IPS DF 4.7 (cell line): ENCODE data around the gene CHRDL2.
"Not testable (repeated sequence)": the region's sequence is repeated elsewhere in the genome, so short reads cannot be mapped to it uniquely, and the experiment has no call there.

Experiments
- DNase-seq: peaks from one replicate; pipeline ENCODE4 v3.0.0-alpha.2; 2013; ENCODE audit warnings: low spot score; ENCODE audit errors: extremely low read depth

Gene CHRDL2

DNA sequence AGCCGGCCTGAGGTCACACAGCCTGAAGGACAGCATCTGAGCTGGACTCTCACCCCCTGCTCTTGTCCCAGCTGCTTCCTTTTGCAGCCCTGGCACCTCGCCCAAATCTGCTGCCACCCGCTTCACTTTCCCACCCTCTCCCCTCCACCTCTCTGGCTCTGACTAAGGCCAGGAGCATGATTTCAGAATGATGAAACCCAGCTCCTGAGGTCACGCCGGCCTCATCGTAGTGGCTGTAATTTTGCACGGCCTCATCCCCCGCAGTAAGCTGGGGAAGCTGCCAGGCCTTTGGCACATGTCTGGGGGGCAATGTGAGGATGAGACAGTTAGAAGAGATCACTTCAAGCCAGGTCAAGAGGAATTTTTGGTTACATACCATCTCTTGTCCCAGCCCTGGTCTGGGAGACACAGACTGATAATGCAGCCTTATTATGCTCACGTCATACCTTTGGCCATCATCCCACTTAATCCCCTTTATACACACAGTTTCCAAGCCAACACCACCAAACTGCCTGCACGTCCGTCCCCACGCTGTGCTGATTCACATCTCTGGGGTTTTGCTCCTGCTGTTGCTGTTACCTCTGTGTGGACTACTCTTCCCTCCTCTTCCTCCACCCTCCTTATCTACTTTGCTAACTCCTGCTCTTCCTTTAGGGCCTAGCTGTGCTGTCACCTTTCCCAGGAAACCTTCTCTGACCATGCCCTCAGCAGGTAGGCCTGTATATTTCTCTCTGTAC lies 58.1 kb downstream of the CHRDL2 start:
- no peak for DNase-seq

DNA sequence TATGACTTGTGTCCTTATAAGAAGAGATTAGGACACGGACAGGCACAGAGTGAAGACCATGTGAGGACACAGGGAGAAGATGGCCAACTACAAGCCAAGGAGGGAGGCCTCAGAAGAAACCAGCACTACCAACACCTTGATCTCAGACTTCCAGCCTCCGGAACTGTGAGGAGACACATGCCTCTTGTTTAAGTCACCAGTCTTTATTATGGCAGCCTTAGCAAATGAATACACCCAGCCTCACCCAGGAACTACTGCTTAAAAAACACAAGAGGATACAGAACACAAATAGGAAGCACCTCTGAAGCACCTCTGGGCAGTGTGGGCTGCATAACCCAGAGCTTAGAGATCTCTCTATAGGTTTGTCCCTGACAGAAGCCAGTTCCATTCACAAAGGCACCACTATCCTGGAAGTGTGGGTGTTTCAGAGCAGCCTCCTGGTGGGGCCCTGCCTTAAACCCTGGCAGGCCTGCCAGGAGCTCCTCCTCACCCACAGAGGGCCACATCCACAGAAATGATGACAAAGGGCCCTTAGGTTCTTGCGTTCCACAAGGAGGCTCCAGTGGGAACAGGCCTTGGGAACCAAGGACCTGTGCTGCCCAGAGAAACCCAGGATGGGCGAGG lies 58.8 kb downstream of the CHRDL2 start:
- no peak for DNase-seq

DNA sequence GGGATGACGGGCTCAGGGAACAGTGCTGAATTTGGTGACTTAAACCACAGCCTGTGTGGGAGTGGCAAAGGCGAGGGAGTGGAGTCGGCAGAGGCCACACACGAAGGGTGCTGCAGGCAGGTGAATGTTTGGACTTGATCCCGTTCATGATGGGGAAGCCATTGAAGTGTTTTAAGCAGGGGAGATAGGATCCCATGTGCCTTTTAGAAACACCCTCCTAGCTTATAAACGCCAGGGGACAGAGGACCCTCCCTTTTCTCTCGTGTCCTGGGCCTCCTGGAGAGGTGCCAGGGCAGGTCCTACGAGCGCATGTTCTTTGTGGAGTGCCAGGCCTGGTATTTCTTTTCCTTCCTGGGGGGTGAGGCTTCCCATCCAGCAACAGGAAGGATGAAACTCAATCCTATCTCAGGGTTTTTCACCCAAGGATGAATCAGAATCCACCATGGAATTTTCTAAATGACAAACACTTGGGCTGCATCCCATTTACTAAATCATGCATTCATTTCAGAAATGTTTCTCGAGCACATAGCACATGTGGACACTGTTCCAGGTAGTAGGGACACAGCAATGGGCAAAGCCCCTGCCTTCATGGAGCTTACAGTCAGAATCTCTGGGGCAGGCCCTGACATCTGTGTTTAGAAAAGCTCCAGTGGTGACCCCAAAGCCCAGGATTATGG lies 59.6 kb downstream of the CHRDL2 start:
- DNase-seq, result no peak

DNA sequence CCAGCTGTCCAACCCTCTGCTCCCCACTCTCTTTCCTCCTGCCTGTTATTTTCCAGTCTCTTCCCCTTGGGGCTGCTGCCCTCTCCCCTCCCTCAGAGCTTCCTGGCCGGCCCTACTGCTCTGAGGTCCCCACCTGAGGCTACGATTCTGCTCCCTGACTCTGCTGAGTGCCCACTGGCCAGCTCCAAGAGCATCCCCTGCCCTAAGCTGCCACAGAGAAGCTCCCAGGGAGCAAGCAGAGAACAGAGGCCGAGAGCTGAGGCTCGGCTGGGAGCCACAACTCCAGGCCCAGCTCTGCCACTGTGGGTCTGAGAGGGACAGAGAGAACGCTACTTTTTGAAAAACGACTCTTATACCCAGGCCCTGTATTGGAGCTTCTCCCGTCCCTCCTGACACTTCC lies 61.1 kb downstream of the CHRDL2 start:
- DNase-seq, result no peak

DNA sequence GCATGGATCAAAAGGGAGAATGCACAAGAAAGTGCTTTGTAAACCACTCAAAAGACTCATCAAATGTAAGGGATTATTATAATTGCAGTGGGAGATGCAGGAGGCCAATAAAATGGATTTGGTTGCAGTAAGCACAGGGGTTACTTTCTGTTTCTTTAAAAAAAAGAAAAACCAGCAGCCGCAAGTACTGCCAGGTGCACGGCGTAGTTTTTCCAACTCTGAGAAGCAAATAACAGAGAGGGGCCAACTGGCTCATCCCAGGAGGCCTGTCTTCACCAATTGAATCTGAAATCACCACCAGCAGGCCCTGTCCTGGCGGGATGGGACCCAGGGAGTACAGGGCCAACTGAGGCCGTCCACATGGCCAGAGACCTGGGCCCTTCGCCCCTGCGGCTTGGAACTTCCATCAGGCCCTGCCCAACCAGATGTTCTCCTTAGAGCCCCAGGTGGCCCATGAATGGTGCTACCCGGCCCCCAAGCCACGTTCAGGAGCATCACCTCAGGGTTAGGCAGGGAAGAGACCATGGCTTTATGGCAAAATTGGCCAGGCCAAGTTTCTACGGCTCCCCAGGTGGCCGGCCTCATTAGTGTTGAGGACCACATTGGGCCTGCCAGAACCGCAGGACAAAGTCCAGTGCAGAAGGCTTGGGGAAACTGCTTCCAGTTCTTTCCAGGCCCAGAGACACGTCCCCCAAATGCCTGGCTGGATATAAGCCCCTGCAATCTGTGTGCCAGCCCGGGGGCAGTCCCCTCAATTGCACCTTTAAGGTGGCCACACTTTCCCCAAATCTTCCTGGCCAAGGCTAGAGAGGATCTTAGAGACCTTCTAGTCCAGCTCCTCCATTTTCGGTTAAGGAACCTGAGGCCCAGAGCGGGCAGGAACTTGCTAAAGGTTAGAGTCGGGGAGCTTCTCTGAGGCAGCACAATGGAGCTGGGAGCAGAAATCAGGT lies 61.7 kb downstream of the CHRDL2 start:
- no peak for DNase-seq

DNA sequence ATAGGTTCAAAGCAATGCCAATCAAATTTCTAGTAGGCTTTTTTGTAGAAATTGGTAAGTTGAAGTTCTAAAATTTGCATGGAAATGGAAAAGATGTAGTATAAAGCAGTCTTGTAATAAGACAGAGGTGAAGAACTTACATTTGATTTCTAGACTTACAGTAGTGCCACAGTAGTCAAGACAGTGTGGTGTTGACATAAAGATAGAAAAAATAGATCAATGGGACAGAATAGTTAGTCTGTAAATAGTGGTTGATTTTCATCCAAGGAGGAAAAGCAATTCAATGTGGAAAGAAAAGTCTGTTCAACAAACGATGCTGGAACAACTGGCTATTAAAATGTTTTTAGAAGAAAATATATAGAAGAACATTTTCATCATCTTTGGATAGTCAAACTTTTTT lies 67.9 kb downstream of the CHRDL2 start:
- DNase-seq, result no peak

DNA sequence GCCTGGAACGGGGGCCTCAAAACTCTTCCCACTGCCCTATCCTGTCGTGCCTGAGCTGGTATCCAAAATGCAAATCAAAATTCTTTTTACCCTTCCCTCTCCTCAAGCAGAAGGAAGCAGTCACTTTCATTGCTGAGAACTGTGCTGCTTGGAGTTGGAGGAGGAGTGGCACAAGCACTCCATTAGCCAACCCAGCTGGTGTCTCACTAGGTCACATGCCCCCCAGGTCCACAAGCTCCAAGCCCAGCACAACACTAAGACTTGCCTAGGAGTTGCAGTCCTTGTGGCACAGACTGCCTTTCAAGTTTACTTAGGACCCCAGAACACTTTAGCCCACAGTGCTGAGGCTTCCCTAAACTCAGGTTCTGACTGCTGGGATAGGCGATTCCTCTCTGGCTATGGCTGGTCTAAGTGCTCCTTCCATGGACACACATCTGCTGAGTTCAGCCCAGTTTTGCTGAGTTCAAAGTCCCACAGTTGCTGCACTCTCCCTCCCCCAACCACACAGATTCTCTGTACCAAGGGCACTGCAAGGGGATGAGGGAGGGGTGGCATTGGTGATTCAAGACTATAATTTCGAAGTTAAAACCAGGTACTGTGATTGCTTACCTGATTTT lies 68.6 kb downstream of the CHRDL2 start:
- DNase-seq, result no peak

DNA sequence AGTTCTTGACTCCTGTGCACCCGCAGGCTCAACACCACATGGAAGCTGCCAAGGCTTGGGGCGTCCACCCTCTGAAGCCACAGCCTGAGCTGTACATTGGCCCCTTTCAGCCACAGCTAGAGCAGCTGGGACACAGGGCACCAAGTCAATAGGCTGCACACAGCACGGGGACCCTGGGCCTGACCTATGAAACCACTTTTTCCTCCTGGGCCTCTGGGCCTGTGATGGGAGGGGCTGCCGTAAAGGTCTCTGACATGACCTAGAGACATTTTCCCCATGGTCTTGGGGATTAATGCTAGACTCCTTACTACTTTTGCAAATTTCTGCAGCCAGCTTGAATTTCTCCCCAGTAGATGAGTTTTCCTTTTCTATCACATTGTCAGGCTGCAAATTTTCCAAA lies 72.1 kb downstream of the CHRDL2 start:
- not testable (repeated sequence) for DNase-seq

DNA sequence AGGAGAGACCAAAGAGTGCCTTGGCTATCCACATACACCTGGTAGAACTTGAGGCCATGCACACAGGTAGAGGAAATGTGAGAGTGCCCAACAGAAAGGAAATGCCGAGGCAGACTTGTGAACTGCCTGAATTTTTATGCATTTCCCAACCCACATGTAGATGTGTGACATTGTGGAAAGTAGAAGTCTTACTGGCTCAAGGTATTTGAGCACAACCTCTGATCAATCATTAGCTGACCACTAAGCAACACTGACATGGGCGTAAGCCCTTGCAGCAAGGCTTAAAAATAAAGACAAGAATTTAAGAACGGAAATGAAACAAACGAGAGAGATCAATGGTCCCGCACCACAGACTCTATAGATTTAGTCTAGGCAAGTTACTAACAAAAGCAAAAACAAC lies 76.2 kb downstream of the CHRDL2 start:
- no peak for DNase-seq

DNA sequence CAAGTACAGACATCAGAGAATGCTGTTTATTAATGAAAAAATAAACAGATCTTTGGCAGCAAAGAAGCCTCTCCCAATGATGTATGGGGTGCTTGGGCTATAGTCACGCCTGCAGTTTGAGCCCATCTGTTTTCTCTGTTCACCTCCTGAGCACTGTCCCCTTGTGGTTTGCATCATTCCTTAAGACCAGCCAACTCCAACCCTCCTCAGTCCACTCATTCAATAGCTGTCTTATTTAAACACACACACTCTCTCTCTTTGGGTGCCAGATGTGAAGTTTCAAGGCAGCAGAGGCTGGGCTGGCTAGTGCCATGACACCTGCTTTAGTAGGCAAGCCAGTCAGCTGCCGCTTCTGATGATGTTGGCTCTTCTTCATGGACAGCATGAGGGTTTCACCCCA lies 80.7 kb downstream of the CHRDL2 start:
- no peak for DNase-seq

DNA sequence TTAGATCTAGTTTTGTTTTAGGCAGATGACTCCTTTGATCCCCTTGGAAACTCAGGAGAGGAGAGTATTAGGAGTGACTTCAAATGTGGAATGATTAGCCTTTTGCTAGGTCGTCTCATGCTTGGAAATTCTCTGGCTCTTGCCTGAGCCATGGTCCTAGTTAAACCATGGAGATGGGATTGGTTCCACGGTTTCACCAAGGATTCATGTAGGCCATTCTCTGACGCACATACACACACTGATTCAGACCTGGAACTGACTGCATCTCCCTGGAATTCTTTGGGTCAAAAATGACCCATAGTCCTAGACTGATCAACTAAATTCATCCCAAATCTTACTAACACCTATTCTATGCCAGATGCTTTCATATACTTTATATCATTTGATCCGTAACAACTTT lies 82.3 kb downstream of the CHRDL2 start:
- no peak for DNase-seq

DNA sequence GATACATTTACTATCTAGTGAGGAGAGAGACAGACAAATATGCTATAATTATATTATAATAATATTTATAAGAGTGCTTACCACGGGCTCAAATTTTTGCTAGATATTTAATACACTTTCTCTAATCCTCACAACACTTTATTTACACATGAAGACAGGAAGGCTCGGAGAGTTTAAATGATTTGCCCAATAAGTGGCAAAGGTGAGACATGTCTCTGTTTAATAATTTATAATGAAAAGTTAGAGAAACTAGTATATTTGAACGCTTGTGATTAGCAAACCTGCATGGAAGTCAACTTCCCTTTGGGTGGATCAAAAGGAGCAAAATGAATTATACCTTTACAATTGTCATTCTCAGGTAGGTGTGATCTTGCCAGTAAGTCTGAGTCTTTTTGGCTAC lies 83.4 kb downstream of the CHRDL2 start:
- DNase-seq, result no peak

DNA sequence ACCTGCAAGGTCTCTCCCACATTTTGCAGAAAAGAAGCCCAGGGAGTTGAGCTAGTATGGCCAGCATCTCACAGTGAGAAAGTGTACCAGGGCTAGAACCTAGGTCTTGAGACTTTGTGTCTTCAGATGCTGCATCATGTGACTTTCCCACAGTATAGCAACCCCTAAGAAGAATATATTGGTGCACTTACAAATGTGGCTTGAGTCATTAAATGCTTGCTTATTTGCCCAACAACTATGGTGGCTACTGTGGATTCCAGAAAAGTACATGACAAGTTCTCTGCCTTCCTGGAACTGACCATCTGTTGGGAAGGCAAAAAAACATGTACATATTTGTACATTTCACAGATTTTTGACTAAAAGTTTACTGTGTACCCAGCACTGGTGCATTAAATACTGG lies 83.8 kb downstream of the CHRDL2 start:
- DNase-seq, result no peak

DNA sequence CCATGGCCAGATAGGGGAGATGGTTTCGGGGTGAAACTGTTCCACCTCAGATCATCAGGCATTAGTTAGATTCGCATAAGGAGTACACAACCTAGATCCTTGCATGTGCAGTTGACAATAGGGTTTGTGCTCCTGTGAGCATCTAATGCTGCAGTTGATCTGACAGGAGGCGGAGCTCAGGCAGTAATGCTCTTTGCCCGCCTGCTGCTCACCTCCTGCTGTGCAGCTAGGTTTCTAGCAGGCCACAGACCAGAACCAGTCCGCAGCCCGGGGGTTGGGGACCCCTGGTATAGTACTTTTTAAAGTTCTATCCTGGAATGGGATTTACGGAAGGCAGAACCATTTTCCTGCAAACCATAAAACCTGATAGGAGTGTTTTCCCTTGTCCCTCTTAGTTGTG lies 84.3 kb downstream of the CHRDL2 start:
- no peak for DNase-seq
